ENCODE measurements around the gene FSTL4.

FSTL4 gene

DNA sequence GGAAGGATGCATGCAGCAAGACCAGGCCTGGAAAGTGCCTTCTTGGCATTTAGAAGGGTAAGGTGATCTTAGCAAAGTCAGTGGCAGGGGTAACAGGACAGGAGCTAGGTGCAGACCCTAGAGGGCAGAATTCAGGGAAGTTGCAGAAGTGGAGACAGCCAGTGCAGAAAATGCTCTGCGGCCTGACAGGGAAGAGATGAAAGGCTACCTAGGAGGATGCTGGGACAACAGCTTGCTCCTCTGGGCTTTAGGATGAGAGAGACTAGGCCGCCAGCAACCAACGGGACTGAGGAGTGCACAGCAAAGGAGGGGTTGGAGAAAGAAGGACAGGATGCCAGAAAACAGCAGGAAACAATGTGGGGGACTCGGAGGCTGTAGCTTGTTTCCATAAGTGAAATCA, 219.9 kb downstream of the FSTL4 start:
- DNase-seq (ENCODE audit: extremely low read depth, low read depth), result no peak

DNA sequence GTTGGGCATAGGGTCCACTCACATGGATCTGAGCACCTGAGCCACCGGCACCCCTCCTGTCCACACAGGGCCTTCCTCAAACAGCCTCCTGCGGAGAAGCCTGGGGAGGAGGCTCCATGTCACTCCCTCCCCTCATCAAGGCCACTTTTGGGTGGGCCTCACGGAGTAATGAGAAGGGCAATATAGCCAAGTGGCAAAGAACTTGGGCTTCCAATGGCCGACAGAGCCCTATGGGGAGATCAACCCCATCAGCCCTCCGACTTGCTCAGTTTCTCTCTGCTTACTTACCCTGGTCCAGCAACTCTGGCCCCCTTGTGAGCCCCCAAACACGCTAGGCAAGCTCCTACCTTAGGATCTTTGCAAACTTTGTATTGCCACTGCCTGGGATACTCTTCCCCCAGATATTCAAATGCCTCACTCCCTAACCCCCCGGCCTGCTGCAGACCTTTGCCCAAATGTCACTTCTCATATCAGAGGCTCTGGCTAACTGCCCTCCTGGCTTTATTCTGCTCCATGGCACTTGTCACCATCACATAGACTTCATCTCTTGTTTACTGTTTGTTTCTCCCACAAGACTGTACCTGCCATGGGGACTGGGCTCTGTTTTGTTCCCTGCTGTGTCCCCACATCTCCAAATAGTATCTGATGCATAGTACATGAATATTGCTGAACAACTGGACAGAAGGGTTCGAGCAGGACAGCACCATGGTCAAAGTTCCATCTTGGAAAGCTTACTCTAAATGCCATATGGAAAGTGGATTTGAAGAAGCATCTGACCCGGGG, 220.8 kb downstream of the FSTL4 start:
- DNase-seq (ENCODE audit: extremely low read depth, low read depth), result no peak

More for the DNA sequence above, 219.9 kb downstream of the FSTL4 start:
- TF ChIP-seq, protein P1, sequence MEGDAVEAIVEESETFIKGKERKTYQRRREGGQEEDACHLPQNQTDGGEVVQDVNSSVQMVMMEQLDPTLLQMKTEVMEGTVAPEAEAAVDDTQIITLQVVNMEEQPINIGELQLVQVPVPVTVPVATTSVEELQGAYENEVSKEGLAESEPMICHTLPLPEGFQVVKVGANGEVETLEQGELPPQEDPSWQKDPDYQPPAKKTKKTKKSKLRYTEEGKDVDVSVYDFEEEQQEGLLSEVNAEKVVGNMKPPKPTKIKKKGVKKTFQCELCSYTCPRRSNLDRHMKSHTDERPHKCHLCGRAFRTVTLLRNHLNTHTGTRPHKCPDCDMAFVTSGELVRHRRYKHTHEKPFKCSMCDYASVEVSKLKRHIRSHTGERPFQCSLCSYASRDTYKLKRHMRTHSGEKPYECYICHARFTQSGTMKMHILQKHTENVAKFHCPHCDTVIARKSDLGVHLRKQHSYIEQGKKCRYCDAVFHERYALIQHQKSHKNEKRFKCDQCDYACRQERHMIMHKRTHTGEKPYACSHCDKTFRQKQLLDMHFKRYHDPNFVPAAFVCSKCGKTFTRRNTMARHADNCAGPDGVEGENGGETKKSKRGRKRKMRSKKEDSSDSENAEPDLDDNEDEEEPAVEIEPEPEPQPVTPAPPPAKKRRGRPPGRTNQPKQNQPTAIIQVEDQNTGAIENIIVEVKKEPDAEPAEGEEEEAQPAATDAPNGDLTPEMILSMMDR (IDR thresholded peaks at IDR 0.05; ENCODE audit: low read depth, low read length), result no peak

GRCh38 chr5:133390416-133391353, 221.7 kb downstream of the FSTL4 start:
- DNase-seq (ENCODE audit: extremely low read depth, low read depth), result no peak
- TF ChIP-seq, protein P1 (IDR thresholded peaks at IDR 0.05; ENCODE audit: low read depth, low read length), result no peak

More for the DNA sequence above, 220.8 kb downstream of the FSTL4 start:
- TF ChIP-seq, protein P1 (IDR thresholded peaks at IDR 0.05; ENCODE audit: low read depth, low read length), result no peak

GRCh38 chr5:133389066-133389590, 223.2 kb downstream of the FSTL4 start:
- no peak for DNase-seq (ENCODE audit: extremely low read depth, low read depth)
- TF ChIP-seq, protein P1 (IDR thresholded peaks at IDR 0.05; ENCODE audit: low read depth, low read length), result no peak

DNA sequence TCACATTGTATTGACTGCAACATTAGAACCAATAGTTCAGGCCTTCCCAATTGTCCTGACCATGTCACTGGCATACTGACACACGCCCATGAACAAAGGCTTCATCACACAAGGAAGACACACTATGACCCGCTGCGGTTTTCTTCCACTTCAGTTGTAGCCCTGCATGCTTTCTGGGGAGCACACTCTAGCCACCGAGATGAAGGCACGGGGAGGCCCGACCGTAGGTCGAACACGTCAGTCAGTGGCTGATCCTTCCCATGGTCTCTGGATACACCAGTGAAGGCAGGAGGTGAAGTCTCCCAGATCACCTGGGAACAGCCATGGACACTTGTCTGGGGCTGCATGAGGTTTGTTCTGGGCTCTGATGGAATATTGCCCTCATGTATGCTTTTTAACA, 224.7 kb downstream of the FSTL4 start:
- DNase-seq (ENCODE audit: extremely low read depth, low read depth), result no peak
- TF ChIP-seq, protein P1 (IDR thresholded peaks at IDR 0.05; ENCODE audit: low read depth, low read length), result no peak

DNA sequence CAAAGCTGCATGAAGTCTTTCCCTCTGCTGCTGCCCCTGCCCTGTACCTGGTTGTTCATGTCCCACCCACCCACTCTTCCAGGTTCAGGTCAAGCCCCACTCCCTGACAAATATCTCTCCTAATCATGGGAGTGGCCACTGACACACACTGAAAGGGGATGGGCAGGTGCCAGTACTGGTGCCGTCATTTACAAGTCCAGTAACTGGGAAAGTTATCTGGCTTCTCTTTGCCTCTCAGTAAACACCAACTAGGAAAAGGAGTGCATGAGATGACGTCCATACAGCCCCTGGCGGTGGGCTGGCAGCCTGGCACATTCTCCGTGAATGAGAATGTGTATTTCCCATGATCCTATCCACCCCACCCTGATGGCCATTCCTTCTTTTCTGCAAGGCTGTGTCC, 225.2 kb downstream of the FSTL4 start:
- DNase-seq (ENCODE audit: extremely low read depth, low read depth), result no peak
- TF ChIP-seq, protein P1 (IDR thresholded peaks at IDR 0.05; ENCODE audit: low read depth, low read length), result no peak
